ENCODE results near the gene LRRC7. TPM values are rescaled to one million over a fixed set of nuclear protein-coding genes. Genes with fewer than 3 reads are reported as not detected.

Gene LRRC7
- total and polyA plus RNA-seq, 4 donors, result 6.1 TPM; not detected in 3

DNA sequence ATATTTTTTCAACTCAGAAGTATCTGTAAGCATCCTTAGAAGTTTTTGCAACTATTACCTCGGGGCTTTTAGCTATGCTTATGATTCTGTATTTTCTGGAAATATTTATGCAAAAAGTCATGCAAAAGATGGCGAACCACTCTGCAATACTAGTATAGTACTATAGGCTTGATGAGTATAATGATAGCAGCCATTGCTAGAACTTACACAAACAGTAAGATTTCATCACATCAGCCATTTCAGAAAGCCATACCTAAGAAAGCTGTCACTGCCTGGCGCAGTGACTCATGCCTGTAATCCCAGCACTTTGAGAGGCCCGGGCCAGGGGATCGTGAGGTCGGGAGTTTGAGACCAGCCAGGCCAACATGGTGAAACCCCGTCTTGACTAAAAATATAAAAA lies 227.1 kb downstream of the LRRC7 start:
- Histone ChIP-seq H3K9me3 (ENCODE audit: control insufficient read depth in 4 of 4, insufficient read depth in 3 of 4, low read length in 3 of 4) (no peaks in the 10 kb centered on the region), H3K4me3 (no peak overlapping the region), H3K9ac (ENCODE audit: insufficient read depth in 1 of 2, low read length in 2 of 2) (no peak overlapping the region), H3K27ac (ENCODE audit: low read depth in 1 of 2, low read length in 1 of 2) (no peak overlapping the region), H3K27me3 (ENCODE audit: control insufficient read depth in 3 of 3, insufficient read depth in 3 of 3, low read length in 2 of 3) (no peaks in the 10 kb centered on the region), H3K36me3 (ENCODE audit: control insufficient read depth in 4 of 4, insufficient read depth in 4 of 4, low read length in 4 of 4) (no peaks in the 10 kb centered on the region), H3K4me1 (ENCODE audit: control insufficient read depth in 5 of 5, insufficient read depth in 5 of 5, low read length in 5 of 5) (no peaks in the 10 kb centered on the region)
- DNase-seq (no peak), ATAC-seq (ENCODE audit: insufficient read depth, low FRiP score) (no peak)
- 85 to 93% methylated on average over 7 of the region's 7 CpGs for WGBS, 2 donors
- TF ChIP-seq, protein P1, sequence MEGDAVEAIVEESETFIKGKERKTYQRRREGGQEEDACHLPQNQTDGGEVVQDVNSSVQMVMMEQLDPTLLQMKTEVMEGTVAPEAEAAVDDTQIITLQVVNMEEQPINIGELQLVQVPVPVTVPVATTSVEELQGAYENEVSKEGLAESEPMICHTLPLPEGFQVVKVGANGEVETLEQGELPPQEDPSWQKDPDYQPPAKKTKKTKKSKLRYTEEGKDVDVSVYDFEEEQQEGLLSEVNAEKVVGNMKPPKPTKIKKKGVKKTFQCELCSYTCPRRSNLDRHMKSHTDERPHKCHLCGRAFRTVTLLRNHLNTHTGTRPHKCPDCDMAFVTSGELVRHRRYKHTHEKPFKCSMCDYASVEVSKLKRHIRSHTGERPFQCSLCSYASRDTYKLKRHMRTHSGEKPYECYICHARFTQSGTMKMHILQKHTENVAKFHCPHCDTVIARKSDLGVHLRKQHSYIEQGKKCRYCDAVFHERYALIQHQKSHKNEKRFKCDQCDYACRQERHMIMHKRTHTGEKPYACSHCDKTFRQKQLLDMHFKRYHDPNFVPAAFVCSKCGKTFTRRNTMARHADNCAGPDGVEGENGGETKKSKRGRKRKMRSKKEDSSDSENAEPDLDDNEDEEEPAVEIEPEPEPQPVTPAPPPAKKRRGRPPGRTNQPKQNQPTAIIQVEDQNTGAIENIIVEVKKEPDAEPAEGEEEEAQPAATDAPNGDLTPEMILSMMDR (IDR thresholded peaks at IDR 0.05; ENCODE audit: control extremely low read depth, extremely low read depth), result no peak

DNA sequence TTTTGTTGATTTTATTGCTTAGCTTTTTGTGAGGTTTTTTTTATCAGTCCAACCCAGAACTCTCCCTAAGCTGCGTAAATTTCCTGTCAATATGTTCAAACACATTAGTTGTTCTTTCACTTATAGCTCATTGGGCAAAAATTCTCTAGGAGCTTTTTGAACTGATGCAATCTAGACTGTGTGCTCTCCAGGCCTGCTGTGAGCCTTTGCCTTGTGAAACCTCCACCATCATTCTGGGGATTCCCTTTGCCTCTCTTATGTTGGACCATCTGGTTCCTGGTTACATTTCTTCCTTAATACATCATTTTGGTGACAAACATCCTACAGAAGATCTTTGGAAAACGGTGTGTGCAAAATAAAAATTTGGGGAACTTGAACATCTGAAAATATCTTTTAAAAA lies 247.2 kb downstream of the LRRC7 start:
- H3K27ac ChIP-seq (ENCODE audit: low read depth in 1 of 2, low read length in 1 of 2), result no peak overlapping the region
- no peak overlapping the region for H3K9ac ChIP-seq (ENCODE audit: insufficient read depth in 1 of 2, low read length in 2 of 2)
- H3K27me3 ChIP-seq (ENCODE audit: control insufficient read depth in 3 of 3, insufficient read depth in 3 of 3, low read length in 2 of 3), result no peaks in the 10 kb centered on the region
- 49 to 60% methylated on average over 2 of the region's 2 CpGs for WGBS, 2 donors
- DNase-seq (no peak), ATAC-seq (ENCODE audit: insufficient read depth, low FRiP score) (no peak)
- no peaks in the 10 kb centered on the region for H3K4me1 ChIP-seq (ENCODE audit: control insufficient read depth in 5 of 5, insufficient read depth in 5 of 5, low read length in 5 of 5)
- no peak overlapping the region for H3K4me3 ChIP-seq
- H3K36me3 ChIP-seq (ENCODE audit: control insufficient read depth in 4 of 4, insufficient read depth in 4 of 4, low read length in 4 of 4), result no peaks in the 10 kb centered on the region
- TF ChIP-seq, protein P1 (IDR thresholded peaks at IDR 0.05; ENCODE audit: control extremely low read depth, extremely low read depth), result no peak
- peaks cover 0 to 3% (median 0%) of the 10 kb centered on the region in 4 donors for H3K9me3 ChIP-seq (ENCODE audit: control insufficient read depth in 4 of 4, insufficient read depth in 3 of 4, low read length in 3 of 4)

DNA sequence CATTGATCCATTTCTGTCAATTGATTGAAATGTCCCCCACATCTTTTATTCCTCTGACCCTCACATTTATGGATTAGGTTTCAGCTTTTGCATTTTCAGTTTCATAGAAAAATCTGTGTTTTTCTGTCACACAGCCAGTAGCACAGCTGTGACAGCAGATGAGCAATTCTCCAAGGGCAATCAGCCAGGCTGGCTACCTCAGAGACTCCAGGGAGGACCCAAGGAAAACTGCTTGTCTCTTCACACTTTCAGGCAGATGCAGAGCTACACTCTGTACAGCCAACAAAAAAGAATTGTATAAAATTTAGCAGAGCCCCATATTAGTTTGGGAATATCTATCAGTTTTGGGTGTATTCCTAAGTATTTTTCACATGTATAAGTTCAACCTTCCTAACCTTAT lies 257.2 kb downstream of the LRRC7 start:
- no peaks in the 10 kb centered on the region for H3K27me3 ChIP-seq (ENCODE audit: control insufficient read depth in 3 of 3, insufficient read depth in 3 of 3, low read length in 2 of 3)
- peaks cover 0 to 3% (median 0%) of the 10 kb centered on the region in 4 donors for H3K9me3 ChIP-seq (ENCODE audit: control insufficient read depth in 4 of 4, insufficient read depth in 3 of 4, low read length in 3 of 4)
- H3K27ac ChIP-seq (ENCODE audit: low read depth in 1 of 2, low read length in 1 of 2), result no peak overlapping the region
- no peak for ATAC-seq (ENCODE audit: insufficient read depth, low FRiP score)
- TF ChIP-seq, protein P1 (IDR thresholded peaks at IDR 0.05; ENCODE audit: control extremely low read depth, extremely low read depth), result no peak
- no peaks in the 10 kb centered on the region for H3K36me3 ChIP-seq (ENCODE audit: control insufficient read depth in 4 of 4, insufficient read depth in 4 of 4, low read length in 4 of 4)
- H3K9ac ChIP-seq (ENCODE audit: insufficient read depth in 1 of 2, low read length in 2 of 2), result no peak overlapping the region
- H3K4me3 ChIP-seq, result no peak overlapping the region
- DNase-seq, result peak; percentile 16 to 48 (median 38)
- peaks cover 0 to 3% (median 0%) of the 10 kb centered on the region in 5 donors for H3K4me1 ChIP-seq (ENCODE audit: control insufficient read depth in 5 of 5, insufficient read depth in 5 of 5, low read length in 5 of 5)

DNA sequence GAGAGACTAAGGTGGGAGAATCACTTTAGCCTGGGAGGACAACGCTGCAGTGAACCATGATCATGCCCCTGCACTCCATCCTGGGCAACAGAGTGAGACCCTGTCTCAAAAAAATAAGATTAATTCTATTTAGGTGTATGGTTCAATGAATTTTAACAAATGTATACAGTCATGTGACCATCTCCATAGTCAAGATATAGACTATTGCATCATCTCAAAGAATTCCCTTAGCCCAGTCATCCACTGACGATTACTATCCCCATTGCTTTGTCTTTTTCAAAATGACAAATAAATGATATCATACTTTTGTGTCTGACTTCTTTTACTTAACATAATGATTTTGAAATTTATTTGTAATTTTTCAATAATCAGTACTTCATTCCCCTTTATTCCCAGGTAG lies 260.0 kb downstream of the LRRC7 start:
- no peak for ATAC-seq (ENCODE audit: insufficient read depth, low FRiP score)
- H3K4me1 ChIP-seq (ENCODE audit: control insufficient read depth in 5 of 5, insufficient read depth in 5 of 5, low read length in 5 of 5), result peaks cover 0 to 3% (median 0%) of the 10 kb centered on the region in 5 donors
- no peak overlapping the region for H3K27ac ChIP-seq (ENCODE audit: low read depth in 1 of 2, low read length in 1 of 2)
- WGBS, 2 donors, result 88 to 93% methylated on average over 2 of the region's 2 CpGs
- no peak overlapping the region for H3K4me3 ChIP-seq
- DNase-seq, result no peak
- TF ChIP-seq, protein P1 (IDR thresholded peaks at IDR 0.05; ENCODE audit: control extremely low read depth, extremely low read depth), result no peak
- H3K9ac ChIP-seq (ENCODE audit: insufficient read depth in 1 of 2, low read length in 2 of 2), result no peak overlapping the region
- H3K9me3 ChIP-seq (ENCODE audit: control insufficient read depth in 4 of 4, insufficient read depth in 3 of 4, low read length in 3 of 4), result no peaks in the 10 kb centered on the region
- no peaks in the 10 kb centered on the region for H3K36me3 ChIP-seq (ENCODE audit: control insufficient read depth in 4 of 4, insufficient read depth in 4 of 4, low read length in 4 of 4)
- no peaks in the 10 kb centered on the region for H3K27me3 ChIP-seq (ENCODE audit: control insufficient read depth in 3 of 3, insufficient read depth in 3 of 3, low read length in 2 of 3)

Measured in lung (tissue), 12 donors.